Liver (tissue), 9 donors: Measurements from ENCODE around the gene BTBD19. TPM values are rescaled to one million over a fixed set of nuclear protein-coding genes. Genes with fewer than 3 reads are reported as not detected.

Source experiments
- DNase-seq: peaks from one replicate; pipeline ENCODE4 v3.0.0-alpha.2; 2017; ENCODE audit warnings: low spot score
- H3K27ac ChIP-seq, 2 donors: one replicate each; pipeline ENCODE4 v1.7.0; 2013; ENCODE audit warnings: inconsistent platforms in 2 of 2, low read length in 2 of 2, control low read depth in 1 of 2, low read depth in 1 of 2, mild to moderate bottlenecking in 1 of 2
- H3K27me3 ChIP-seq, 4 donors: one replicate each; pipeline versions ENCODE4 v1.6.1 to v1.7.0; 2013; ENCODE audit warnings: low read length in 3 of 4, inconsistent platforms in 1 of 4, mild to moderate bottlenecking in 1 of 4, moderate library complexity in 1 of 4; ENCODE audit not compliant: control insufficient read depth in 4 of 4, insufficient read depth in 4 of 4
- H3K36me3 ChIP-seq, 4 donors: one replicate each; pipeline versions ENCODE4 v1.6.1 to v1.7.0; 2013; ENCODE audit warnings: low read length in 3 of 4, mild to moderate bottlenecking in 3 of 4, low read depth in 1 of 4, moderate library complexity in 1 of 4; ENCODE audit not compliant: control insufficient read depth in 4 of 4, insufficient read depth in 3 of 4
- H3K4me1 ChIP-seq, 4 donors: one replicate each; pipeline versions ENCODE4 v1.6.1 to v1.7.0; 2013; ENCODE audit warnings: low read length in 3 of 4, mild to moderate bottlenecking in 3 of 4, moderate library complexity in 1 of 4; ENCODE audit not compliant: control insufficient read depth in 4 of 4, insufficient read depth in 4 of 4
- H3K4me3 ChIP-seq, 3 donors: one replicate each; pipeline versions ENCODE4 v1.6.1 to v1.7.0; 2013; ENCODE audit warnings: low read length in 3 of 3, control low read depth in 1 of 3, low read depth in 1 of 3, mild to moderate bottlenecking in 1 of 3
- H3K9ac ChIP-seq, 2 donors: one replicate each; pipeline ENCODE4 v1.7.0; 2013; ENCODE audit warnings: low read length in 2 of 2, mild to moderate bottlenecking in 2 of 2, moderate library complexity in 2 of 2, control low read depth in 1 of 2, low read depth in 1 of 2
- H3K9me3 ChIP-seq, 4 donors: one replicate each; pipeline versions ENCODE4 v1.6.1 to v1.7.0; 2013; ENCODE audit warnings: low read length in 3 of 4; ENCODE audit not compliant: control insufficient read depth in 4 of 4
- EGR1 ChIP-seq, 2 donors: IDR thresholded peaks; 2 replicates each; pipeline ENCODE4 v1.6.1; 2016 to 2018; ENCODE audit warnings: antibody characterized with exemption in 2 of 2, low read depth in 2 of 2
- FOXA1 ChIP-seq: IDR thresholded peaks from 2 replicates; pipeline ENCODE4 v1.6.1; 2016; ENCODE audit warnings: antibody characterized with exemption
- FOXA2 ChIP-seq: IDR thresholded peaks from 2 replicates; pipeline ENCODE4 v1.6.1; 2016; ENCODE audit warnings: antibody characterized with exemption
- GABPA ChIP-seq, 2 donors: IDR thresholded peaks in 1 of 2; conservative IDR thresholded peaks in 1 of 2; 2 replicates each; pipeline ENCODE4 v1.6.1; 2016; ENCODE audit warnings: antibody characterized with exemption in 2 of 2, mild to moderate bottlenecking in 1 of 2, moderate library complexity in 1 of 2
- HNF4A ChIP-seq, 2 donors: conservative IDR thresholded peaks; 2 replicates each; pipeline ENCODE4 v1.6.1; 2016; ENCODE audit warnings: antibody characterized with exemption in 2 of 2, mild to moderate bottlenecking in 2 of 2
- HNF4G ChIP-seq: IDR thresholded peaks from 2 replicates; pipeline ENCODE4 v1.6.1; 2016; ENCODE audit warnings: antibody characterized with exemption
- JUND ChIP-seq, 2 donors: IDR thresholded peaks; 2 replicates each; pipeline ENCODE4 v1.6.1; 2016; ENCODE audit warnings: antibody characterized with exemption in 2 of 2
- NR2F2 ChIP-seq: IDR thresholded peaks from 2 replicates; pipeline ENCODE4 v1.6.1; 2016; ENCODE audit warnings: antibody characterized with exemption
- RAD21 ChIP-seq, 2 donors: IDR thresholded peaks; 2 replicates each; pipeline ENCODE4 v1.6.1; 2016; ENCODE audit warnings: antibody characterized with exemption in 2 of 2, mild to moderate bottlenecking in 2 of 2
- RXRA ChIP-seq, 2 donors: IDR thresholded peaks; 2 replicates each; pipeline ENCODE4 v1.6.1; 2017 to 2018; ENCODE audit warnings: antibody characterized with exemption in 2 of 2, mild to moderate bottlenecking in 1 of 2
- SP1 ChIP-seq: IDR thresholded peaks from 2 replicates; pipeline ENCODE4 v1.6.1; 2018; ENCODE audit warnings: antibody characterized with exemption, mild to moderate bottlenecking
- TAF1 ChIP-seq: conservative IDR thresholded peaks from 2 replicates; pipeline ENCODE4 v1.6.1; 2016; ENCODE audit warnings: antibody characterized with exemption, mild to moderate bottlenecking
- YY1 ChIP-seq: IDR thresholded peaks from 2 replicates; pipeline ENCODE4 v1.6.1; 2016; ENCODE audit warnings: antibody characterized with exemption, mild to moderate bottlenecking
- WGBS: extraction: QIAGEN DNeasy Blood & Tissue Kit; methylation state at CpG from one replicate; pipeline ENCODE4 v1.1.7; 2013; 5-methylcytosine and 5-hydroxymethylcytosine counted together
- polyA plus RNA-seq, 2 donors: library from polyadenylated mRNA; stranded (reverse) in 1 of 2; unstranded in 1 of 2; fragments of 200-250 nt in 1 of 2; fragments of >200 nt in 1 of 2; fragmentation: Nextera tagmentation in 1 of 2; extraction: Ambion mirVana in 1 of 2; gene quantifications; one replicate each; pipeline versions ENCODE4 v1.2.1 to v1.2.3, GENCODE V29; 2013 to 2015
- total RNA-seq, 2 donors: library from RNA; depleted of rRNA; stranded (reverse); fragments of >200 nt; gene quantifications; one replicate each; pipeline ENCODE4 v1.2.3, GENCODE V29; 2014
- TF ChIP-seq, protein P1 (sequence below): IDR thresholded peaks from 2 replicates; pipeline ENCODE4 v1.6.1; 2016; ENCODE audit warnings: antibody characterized with exemption
- TF ChIP-seq, protein P2 (sequence below): fragments of 150-350 bp; IDR thresholded peaks from 2 replicates; pipeline ENCODE4 v1.5.1; 2017; ENCODE audit warnings: improper control_type of control experiment, low read depth, low read length; ENCODE audit not compliant: missing input control
- TF ChIP-seq, protein P3 (sequence below): IDR thresholded peaks from 2 replicates; pipeline ENCODE4 v1.6.1; 2016; ENCODE audit warnings: antibody characterized with exemption, mild to moderate bottlenecking
- TF ChIP-seq, protein P4 (sequence below): IDR thresholded peaks from 2 replicates; pipeline ENCODE4 v1.6.1; 2016; ENCODE audit warnings: antibody characterized with exemption
- TF ChIP-seq, protein P5 (sequence below): IDR thresholded peaks from 2 replicates; pipeline ENCODE4 v1.6.1; 2016; ENCODE audit warnings: antibody characterized with exemption
- donor health status: healthy.
- donor health status: healthy.
- donor health status: healthy.
- donor health status: healthy.
- donor health status: healthy.

The BTBD19 gene
- total and polyA plus RNA-seq, 4 donors: 1.3 to 3.1 (median 2.6) TPM

DNA sequence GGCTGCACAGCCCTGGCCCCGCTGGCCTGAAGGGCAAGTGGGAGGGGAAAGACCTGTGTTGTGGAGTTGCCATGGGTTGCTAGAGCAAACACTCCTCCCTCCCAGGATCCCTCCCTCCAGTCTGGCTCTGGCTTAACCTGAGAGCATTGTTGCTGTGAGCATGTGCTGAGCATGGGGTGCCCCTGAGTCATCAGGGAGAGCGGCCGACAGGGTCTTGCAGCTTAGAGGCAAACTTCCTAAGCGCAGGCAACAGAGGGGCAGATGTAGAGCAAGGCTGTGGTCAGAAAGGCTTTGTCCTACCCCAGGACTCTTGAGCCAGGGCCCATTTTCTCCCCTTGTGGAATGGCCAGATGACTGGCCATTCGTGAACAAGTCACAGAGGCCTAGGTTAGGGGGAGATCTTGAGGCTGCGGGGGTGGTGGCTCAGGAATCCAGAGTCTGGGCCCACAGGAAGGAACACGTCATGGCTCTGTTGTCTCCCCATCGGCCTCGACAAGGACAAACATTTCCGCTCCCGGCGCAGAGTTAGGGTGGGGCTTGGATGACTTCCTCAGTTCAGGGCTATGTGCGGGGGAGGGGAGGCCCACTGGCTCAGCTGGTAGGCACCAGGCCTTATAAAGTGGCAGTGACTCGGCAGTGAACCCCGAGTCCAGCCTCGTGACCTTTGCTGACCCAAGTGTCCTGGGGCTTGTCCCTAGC, 810 bp upstream of the BTBD19 start (continued):
- peak; percentile 62 to 93 for TF ChIP-seq RXRA (IDR thresholded peaks at IDR 0.05)

DNA sequence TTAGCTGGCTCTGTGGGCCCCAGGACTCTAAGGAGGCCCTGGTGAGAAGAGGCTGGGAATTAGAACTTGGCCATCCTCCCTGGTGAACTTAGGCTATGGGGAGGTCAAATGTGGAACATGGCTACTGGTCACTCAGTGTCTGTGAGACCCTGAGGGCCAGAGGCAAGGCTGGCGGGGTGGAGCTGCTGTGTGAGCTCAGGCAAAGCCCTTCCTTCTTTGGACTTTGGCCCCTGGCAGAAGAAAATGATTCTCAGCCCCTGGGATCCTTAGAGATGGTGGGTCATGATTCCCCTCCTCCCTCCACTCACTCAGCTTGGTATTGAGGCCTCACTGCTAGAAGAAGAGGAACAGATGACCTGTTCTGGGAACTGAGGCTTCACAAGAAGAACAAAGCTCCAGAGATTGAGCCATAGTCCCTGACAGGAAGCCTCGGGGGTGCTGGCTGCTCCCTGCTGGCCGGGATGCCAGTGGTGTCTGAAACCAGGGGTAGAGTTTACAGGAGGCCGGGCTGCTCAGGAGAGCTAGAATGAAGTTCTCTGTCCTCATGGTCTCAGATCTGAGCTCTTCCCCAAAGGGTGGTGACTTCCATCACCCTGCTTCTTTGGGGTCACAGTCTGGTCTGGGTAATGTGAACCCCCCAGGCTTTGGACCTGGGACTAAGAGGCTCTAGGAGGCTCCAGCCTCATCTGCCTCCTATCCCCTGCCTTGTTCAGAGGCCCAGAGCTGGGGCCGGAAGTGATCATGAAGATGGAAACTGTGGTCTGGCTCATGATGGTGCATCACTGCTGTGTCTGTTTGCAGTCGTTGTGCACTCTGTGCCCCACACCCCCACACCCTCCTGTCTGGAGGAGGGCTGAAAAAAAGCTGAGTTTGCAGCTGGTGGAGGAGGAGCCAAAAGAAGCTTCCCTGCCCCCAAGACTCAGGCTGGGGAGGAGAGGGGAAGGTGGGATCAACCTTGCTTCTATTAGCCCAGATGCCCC, 905 bp downstream of the BTBD19 start:
- peak in 1 of 2 donors; percentile 39 for TF ChIP-seq HNF4A (conservative IDR thresholded peaks at IDR 0.05)
- TF ChIP-seq SP1: peak; percentile 11
- no peak for TF ChIP-seq TAF1
- H3K36me3 ChIP-seq: peaks cover 0 to 3% (median 3%) of the 10 kb centered on the region in 4 donors
- WGBS: 62% methylated on average over 6 of the region's 6 CpGs
- DNase-seq: no peak
- no peaks in the 10 kb centered on the region for H3K27me3 ChIP-seq
- H3K4me3 ChIP-seq: no peak overlapping the region
- peak overlapping the region; percentile 7 to 37 for H3K9ac ChIP-seq
- H3K27ac ChIP-seq: peak overlapping the region; percentile 95 to 98
- H3K9me3 ChIP-seq: no peaks in the 10 kb centered on the region
- H3K4me1 ChIP-seq: peaks cover 19 to 58% (median 46%) of the 10 kb centered on the region in 4 donors

DNA sequence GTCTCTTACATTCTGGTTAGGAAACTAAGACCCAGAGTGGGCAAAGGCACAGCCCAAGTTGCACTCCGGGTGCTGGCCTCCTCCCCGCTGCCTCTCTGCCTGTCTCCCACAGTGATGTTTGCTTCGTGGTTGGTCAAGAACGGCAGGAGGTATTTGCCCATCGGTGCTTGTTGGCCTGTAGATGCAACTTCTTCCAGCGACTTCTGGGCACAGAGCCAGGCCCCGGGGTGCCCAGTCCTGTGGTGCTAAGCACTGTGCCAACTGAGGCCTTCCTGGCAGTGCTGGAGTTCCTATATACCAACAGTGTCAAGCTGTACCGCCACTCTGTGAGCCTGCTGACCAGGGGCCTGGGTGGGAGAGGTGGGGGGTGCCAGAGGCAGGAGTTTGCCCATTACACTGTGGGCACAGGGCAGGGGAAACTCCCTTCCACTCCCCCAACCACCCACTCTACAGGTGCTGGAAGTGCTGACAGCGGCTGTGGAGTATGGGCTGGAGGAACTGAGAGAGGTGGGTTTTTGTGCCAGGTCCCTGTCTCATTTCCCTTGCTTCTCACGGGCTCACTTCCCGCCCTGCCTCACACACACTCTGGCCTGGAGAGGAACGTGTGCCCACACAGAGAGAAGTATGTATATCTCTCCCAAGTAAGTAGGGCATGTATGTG, 1.9 kb downstream of the BTBD19 start:
- peaks cover 0 to 3% (median under 1%) of the 10 kb centered on the region in 4 donors for H3K36me3 ChIP-seq
- WGBS: 62% methylated on average over 12 of the region's 12 CpGs
- peak overlapping the region; percentile 95 to 98 for H3K27ac ChIP-seq
- no peaks in the 10 kb centered on the region for H3K27me3 ChIP-seq
- DNase-seq: no peak
- no peak overlapping the region for H3K4me3 ChIP-seq
- H3K9me3 ChIP-seq: no peaks in the 10 kb centered on the region
- TF ChIP-seq EGR1 (IDR thresholded peaks at IDR 0.05; ENCODE audit: low read depth in 2 of 2) (no peak), JUND (IDR thresholded peaks at IDR 0.05) (no peak), YY1 (no peak), RAD21 (IDR thresholded peaks at IDR 0.05) (no peak), FOXA1 (no peak), FOXA2 (no peak), SP1 (no peak), TAF1 (no peak), HNF4A (conservative IDR thresholded peaks at IDR 0.05) (no peak), GABPA (IDR thresholded peaks at IDR 0.05 in 1 of 2, conservative IDR thresholded peaks at IDR 0.05 in 1 of 2) (no peak), HNF4G (no peak), NR2F2 (no peak), RXRA (IDR thresholded peaks at IDR 0.05) (no peak)
- TF ChIP-seq, protein P1, sequence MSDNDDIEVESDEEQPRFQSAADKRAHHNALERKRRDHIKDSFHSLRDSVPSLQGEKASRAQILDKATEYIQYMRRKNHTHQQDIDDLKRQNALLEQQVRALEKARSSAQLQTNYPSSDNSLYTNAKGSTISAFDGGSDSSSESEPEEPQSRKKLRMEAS: no peak
- TF ChIP-seq, protein P2, sequence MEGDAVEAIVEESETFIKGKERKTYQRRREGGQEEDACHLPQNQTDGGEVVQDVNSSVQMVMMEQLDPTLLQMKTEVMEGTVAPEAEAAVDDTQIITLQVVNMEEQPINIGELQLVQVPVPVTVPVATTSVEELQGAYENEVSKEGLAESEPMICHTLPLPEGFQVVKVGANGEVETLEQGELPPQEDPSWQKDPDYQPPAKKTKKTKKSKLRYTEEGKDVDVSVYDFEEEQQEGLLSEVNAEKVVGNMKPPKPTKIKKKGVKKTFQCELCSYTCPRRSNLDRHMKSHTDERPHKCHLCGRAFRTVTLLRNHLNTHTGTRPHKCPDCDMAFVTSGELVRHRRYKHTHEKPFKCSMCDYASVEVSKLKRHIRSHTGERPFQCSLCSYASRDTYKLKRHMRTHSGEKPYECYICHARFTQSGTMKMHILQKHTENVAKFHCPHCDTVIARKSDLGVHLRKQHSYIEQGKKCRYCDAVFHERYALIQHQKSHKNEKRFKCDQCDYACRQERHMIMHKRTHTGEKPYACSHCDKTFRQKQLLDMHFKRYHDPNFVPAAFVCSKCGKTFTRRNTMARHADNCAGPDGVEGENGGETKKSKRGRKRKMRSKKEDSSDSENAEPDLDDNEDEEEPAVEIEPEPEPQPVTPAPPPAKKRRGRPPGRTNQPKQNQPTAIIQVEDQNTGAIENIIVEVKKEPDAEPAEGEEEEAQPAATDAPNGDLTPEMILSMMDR: no peak
- TF ChIP-seq, protein P3, sequence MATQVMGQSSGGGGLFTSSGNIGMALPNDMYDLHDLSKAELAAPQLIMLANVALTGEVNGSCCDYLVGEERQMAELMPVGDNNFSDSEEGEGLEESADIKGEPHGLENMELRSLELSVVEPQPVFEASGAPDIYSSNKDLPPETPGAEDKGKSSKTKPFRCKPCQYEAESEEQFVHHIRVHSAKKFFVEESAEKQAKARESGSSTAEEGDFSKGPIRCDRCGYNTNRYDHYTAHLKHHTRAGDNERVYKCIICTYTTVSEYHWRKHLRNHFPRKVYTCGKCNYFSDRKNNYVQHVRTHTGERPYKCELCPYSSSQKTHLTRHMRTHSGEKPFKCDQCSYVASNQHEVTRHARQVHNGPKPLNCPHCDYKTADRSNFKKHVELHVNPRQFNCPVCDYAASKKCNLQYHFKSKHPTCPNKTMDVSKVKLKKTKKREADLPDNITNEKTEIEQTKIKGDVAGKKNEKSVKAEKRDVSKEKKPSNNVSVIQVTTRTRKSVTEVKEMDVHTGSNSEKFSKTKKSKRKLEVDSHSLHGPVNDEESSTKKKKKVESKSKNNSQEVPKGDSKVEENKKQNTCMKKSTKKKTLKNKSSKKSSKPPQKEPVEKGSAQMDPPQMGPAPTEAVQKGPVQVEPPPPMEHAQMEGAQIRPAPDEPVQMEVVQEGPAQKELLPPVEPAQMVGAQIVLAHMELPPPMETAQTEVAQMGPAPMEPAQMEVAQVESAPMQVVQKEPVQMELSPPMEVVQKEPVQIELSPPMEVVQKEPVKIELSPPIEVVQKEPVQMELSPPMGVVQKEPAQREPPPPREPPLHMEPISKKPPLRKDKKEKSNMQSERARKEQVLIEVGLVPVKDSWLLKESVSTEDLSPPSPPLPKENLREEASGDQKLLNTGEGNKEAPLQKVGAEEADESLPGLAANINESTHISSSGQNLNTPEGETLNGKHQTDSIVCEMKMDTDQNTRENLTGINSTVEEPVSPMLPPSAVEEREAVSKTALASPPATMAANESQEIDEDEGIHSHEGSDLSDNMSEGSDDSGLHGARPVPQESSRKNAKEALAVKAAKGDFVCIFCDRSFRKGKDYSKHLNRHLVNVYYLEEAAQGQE: no peak
- TF ChIP-seq, protein P4, sequence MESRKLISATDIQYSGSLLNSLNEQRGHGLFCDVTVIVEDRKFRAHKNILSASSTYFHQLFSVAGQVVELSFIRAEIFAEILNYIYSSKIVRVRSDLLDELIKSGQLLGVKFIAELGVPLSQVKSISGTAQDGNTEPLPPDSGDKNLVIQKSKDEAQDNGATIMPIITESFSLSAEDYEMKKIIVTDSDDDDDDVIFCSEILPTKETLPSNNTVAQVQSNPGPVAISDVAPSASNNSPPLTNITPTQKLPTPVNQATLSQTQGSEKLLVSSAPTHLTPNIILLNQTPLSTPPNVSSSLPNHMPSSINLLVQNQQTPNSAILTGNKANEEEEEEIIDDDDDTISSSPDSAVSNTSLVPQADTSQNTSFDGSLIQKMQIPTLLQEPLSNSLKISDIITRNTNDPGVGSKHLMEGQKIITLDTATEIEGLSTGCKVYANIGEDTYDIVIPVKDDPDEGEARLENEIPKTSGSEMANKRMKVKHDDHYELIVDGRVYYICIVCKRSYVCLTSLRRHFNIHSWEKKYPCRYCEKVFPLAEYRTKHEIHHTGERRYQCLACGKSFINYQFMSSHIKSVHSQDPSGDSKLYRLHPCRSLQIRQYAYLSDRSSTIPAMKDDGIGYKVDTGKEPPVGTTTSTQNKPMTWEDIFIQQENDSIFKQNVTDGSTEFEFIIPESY: no peak
- TF ChIP-seq, protein P5, sequence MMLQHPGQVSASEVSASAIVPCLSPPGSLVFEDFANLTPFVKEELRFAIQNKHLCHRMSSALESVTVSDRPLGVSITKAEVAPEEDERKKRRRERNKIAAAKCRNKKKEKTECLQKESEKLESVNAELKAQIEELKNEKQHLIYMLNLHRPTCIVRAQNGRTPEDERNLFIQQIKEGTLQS: no peak
- peak overlapping the region in 1 of 2 donors; percentile 18 for H3K9ac ChIP-seq
- peaks cover 19 to 58% (median 46%) of the 10 kb centered on the region in 4 donors for H3K4me1 ChIP-seq
